Measurements from ENCODE around the gene DCST1. TPM values are rescaled to one million over a fixed set of nuclear protein-coding genes. Genes with fewer than 3 reads are reported as not detected.

The DCST1 gene
- total and polyA plus RNA-seq, 2 of the 8 experiments (the other 6 are each of a cell fraction or from before 2014, with no cell fraction given) = not detected

DNA sequence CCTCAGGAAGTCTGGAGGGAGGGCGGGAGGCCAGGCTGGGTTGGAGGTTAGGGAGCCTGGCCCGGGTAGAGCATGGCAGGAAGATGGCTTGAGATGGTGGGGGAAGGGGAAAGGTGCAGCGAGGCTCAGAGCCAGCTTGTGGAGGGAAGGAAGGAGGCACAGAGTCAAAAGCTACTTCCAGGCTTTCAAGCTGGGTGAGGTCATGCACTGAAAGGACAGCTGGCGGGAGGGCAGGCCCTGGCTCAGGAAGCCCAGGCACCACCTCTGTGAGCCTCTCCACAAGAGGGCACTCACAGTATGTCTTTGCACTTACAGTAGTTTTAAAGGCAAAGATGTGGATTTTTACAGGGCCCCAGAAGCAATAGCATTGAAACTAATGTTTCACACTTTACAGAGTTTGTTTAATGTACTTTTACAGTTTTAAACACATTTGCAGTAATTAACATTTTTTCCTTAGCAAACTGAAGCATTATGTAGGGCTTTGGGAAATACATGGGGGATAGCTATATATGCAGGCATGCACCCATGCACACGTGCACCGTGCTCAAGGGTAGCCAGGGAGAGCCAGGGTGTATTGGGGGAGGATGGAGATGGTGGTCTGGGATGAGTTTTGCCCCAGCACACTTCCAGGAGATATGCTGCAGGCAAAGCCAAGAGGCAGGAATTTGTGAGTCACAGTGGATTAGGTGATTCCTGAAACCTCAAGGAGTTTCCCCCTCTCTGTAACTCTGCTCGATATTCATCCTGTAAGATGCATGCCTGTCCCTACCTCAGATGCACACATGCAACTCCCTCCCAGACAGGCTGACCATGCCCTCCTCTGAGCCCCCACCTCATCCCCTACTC lies 11.4 kb downstream of the DCST1 start:
- Histone ChIP-seq H3K36me3 (ENCODE audit: control insufficient read depth in 2 of 4, insufficient read depth in 4 of 4, low read length in 3 of 4) (no peaks in the 10 kb centered on the region), H4K5ac (ENCODE audit: insufficient read length, low read depth, low read length) (peak overlapping the region; percentile 22), H3K23me2 (ENCODE audit: low read depth, low read length) (no peaks in the 10 kb centered on the region; the same call in 1 of the 2 replicates), H3K18ac (ENCODE audit: extremely low read depth, low read length) (no peak overlapping the region), H2BK120ac (replicated peaks; ENCODE audit: low read depth, low read length) (no peak overlapping the region), H3K56ac (replicated peaks; ENCODE audit: insufficient read length, low read depth, low read length) (no peak overlapping the region), H2BK20ac (ENCODE audit: low read length) (peak overlapping the region; percentile 55), H4K20me1 (replicated peaks in 1 of 2; ENCODE audit: control insufficient read depth in 1 of 2, insufficient read depth in 2 of 2, low read length in 2 of 2) (no peaks in the 10 kb centered on the region), H2BK12ac (ENCODE audit: low read depth, low read length) (peak overlapping the region; percentile 81; the same call in 1 of the 2 replicates), H3K4me2 (ENCODE audit: insufficient read depth in 1 of 2, low read depth in 2 of 2, low read length in 2 of 2) (no peak overlapping the region), H4K8ac (ENCODE audit: extremely low read depth, insufficient read depth, low read length) (no peak overlapping the region; the same call in 1 of the 2 replicates), H2AFZ (ENCODE audit: low read length) (no peak overlapping the region), H2BK5ac (ENCODE audit: low read depth, low read length) (peak overlapping the region; percentile 68), H2AK5ac (ENCODE audit: low read depth, low read length) (no peak overlapping the region), H4K91ac (replicated peaks; ENCODE audit: insufficient read length, low read length) (no peak overlapping the region), H3K4me1 (replicated peaks in 1 of 4; ENCODE audit: control insufficient read depth in 3 of 4, insufficient read depth in 4 of 4, low read length in 3 of 4) (peaks cover 4 to 15% (median 5%) of the 10 kb centered on the region in 4 experiments; a peak in 6 of 7 replicates), H3K4me3 (ENCODE audit: extremely low read depth in 1 of 4, insufficient read depth in 2 of 4, low read depth in 3 of 4, low read length in 4 of 4) (no peak overlapping the region), H3K4ac (replicated peaks; ENCODE audit: insufficient read length, low read depth, low read length) (peak overlapping the region; percentile 83), H3K23ac (ENCODE audit: insufficient read length) (no peak overlapping the region), H3K79me2 (ENCODE audit: control insufficient read depth in 1 of 2, insufficient read depth in 2 of 2, low read length in 2 of 2) (no peaks in the 10 kb centered on the region), H3K14ac (ENCODE audit: insufficient read length) (no peak overlapping the region), H3K27me3 (replicated peaks in 1 of 4; ENCODE audit: control insufficient read depth in 3 of 4, extremely low read depth in 1 of 4, insufficient read depth in 3 of 4, low read length in 3 of 4) (no peaks in the 10 kb centered on the region; a peak in 2 of 7 replicates), H2BK15ac (ENCODE audit: low read length) (peak overlapping the region; percentile 82), H3K9ac (replicated peaks in 1 of 4; ENCODE audit: extremely low read depth in 1 of 4, low read depth in 3 of 4, low read length in 3 of 4) (no peak overlapping the region), H3K9me3 (ENCODE audit: insufficient read depth in 2 of 2, low read depth in 1 of 2, low read length in 1 of 2) (no peaks in the 10 kb centered on the region), H3K79me1 (ENCODE audit: low read depth, low read length) (no peaks in the 10 kb centered on the region; the same call in 1 of the 2 replicates), H3K27ac (ENCODE audit: low read depth, low read length) (no peak overlapping the region)
- WGBS, 2 experiments (ENCODE audit: extremely low coverage in 1 of 2, insufficient coverage in 1 of 2, insufficient read length in 1 of 2, insufficient replicate concordance in 2 of 2, low coverage in 1 of 2, low lambda C conversion rate in 2 of 2, missing lambda C conversion rate in 1 of 2) = 65% methylated on average over 7 of the region's 7 CpGs; no CpG with 5 or more reads in 1 of the 2 experiments
- FAIRE-seq (peak; percentile 62), DNase-seq (ENCODE audit: low read depth in 1 of 2, low spot score in 2 of 2) (peak; percentile 67 to 73)
- POLR2A ChIA-PET (ENCODE audit: partially characterized antibody) = interaction anchor here (0.9 to 3.1 kb wide), 10 partner anchors 9 to 109 kb away, joined by 3 to 11 read pairs (median 5); partner anchors contain the start of genes PBXIP1, PMVK and SLC50A1
- CTCF ChIA-PET (ENCODE audit: partially characterized antibody) = interaction anchor here (0.5 to 32.4 kb wide), 20 partner anchors 13 to 402 kb away, joined by 3 to 907 read pairs (median 4); partner anchors contain the start of genes ADAM15, DCST1, DCST2 and EFNA3
- TF ChIP-seq HDAC2 (IDR thresholded peaks at IDR 0.05; ENCODE audit: borderline replicate concordance in 1 of 2, low read depth in 2 of 2, low read length in 2 of 2) (no peak), HDAC6 (IDR thresholded peaks at IDR 0.05; ENCODE audit: low read depth, low read length) (no peak), JUND (IDR thresholded peaks at IDR 0.05; ENCODE audit: low read length) (peak; percentile 81), YY1 (IDR thresholded peaks at IDR 0.05; ENCODE audit: low read depth, low read length) (0 out of 2 replicates have a peak, but pooled peaks have one; percentile 28), RAD21 (IDR thresholded peaks at IDR 0.05 in 1 of 2, conservative IDR thresholded peaks at IDR 0.05 in 1 of 2; ENCODE audit: low read depth in 2 of 2, low read length in 2 of 2) (peak; percentile 70 to 76), SP2 (IDR thresholded peaks at IDR 0.05; ENCODE audit: low read length) (no peak)
- TF ChIP-seq, protein P1, sequence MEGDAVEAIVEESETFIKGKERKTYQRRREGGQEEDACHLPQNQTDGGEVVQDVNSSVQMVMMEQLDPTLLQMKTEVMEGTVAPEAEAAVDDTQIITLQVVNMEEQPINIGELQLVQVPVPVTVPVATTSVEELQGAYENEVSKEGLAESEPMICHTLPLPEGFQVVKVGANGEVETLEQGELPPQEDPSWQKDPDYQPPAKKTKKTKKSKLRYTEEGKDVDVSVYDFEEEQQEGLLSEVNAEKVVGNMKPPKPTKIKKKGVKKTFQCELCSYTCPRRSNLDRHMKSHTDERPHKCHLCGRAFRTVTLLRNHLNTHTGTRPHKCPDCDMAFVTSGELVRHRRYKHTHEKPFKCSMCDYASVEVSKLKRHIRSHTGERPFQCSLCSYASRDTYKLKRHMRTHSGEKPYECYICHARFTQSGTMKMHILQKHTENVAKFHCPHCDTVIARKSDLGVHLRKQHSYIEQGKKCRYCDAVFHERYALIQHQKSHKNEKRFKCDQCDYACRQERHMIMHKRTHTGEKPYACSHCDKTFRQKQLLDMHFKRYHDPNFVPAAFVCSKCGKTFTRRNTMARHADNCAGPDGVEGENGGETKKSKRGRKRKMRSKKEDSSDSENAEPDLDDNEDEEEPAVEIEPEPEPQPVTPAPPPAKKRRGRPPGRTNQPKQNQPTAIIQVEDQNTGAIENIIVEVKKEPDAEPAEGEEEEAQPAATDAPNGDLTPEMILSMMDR (IDR thresholded peaks at IDR 0.05; ENCODE audit: control extremely low read depth in 1 of 3, insufficient read depth in 1 of 3, low read depth in 1 of 3, low read length in 3 of 3) = peak; percentile 76 to 86 (median 79)
